Transverse colon (tissue), 4 donors: Measurements from ENCODE around the gene FAM20C.

ENCODE experiments used
- EP300 ChIP-seq: sonication (generic); formaldehyde crosslinking; IDR thresholded peaks from one replicate; pipeline ENCODE4 v1.6.1; 2017; ENCODE audit warnings: antibody characterized with exemption, low read depth
- POLR2A ChIP-seq: fragments of 450-650 bp; IDR thresholded peaks from one replicate; pipeline ENCODE4 v1.6.1; 2016; ENCODE audit warnings: antibody characterized with exemption, mild to moderate bottlenecking, moderate library complexity
- POLR2AphosphoS5 ChIP-seq, 3 donors: sonication (generic); formaldehyde crosslinking; IDR thresholded peaks; one replicate each; pipeline ENCODE4 v1.6.1; 2016; ENCODE audit warnings: antibody characterized with exemption in 3 of 3
- TF ChIP-seq, protein P1 (sequence below), 5 experiments: fragments of 200-600 bp in 3 of 5; fragments of 450-650 bp in 2 of 5; sonication (generic) in 3 of 5; IDR thresholded peaks; 1 replicate in 2 of 5; 2 replicates in 3 of 5; pipeline ENCODE4 v1.5.1; 2016 to 2017; ENCODE audit warnings: antibody characterized with exemption in 5 of 5, inconsistent platforms in 3 of 5, mild to moderate bottlenecking in 2 of 5, moderate library complexity in 1 of 5

DNA sequence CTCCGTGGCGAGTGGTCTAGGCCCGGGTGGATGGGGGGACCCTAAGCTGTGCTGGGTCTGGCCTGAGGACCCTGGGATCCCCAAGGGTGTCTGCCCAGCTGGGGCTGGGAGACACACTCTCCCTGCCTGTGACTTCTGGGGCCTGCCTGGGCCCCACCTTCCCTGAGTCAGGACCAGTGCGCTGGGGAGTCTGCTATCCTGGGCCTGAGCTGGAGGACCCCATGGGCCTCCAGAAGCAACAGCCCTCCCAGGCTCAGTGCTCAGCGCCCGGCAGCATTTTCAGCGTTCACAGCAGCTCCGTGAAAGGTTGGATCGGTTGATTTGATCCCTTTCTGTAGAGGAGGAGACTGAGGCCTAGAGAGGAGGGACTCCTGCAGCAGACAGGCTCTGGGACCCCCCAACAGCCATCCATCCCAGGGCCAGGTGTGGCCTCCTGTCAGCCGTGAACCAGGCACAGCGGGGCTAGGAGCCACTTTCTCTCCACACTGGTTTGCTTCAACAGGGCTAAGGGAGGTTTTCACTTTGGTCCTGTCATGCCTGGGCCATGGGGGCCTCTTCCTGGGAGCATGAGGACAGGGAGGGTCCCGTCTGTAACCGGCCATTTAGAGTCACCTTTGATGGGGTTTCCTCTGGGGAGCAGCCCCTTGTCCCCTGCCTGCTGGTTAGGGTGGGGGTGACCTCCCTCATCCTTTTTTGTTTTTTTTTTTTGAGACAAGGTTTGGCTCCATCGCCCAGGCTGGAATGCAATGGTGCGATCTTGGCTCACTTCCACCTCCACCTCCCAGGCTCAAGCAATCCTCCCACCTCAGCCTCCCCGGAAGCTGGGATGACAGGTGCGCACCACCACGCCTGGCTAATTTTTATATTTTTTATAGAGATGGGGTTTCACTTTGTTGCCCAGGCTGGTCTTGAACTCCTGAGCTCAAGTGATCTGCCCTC is 110.0 kb downstream of the FAM20C start:
- no peak for TF ChIP-seq POLR2A
- no peak for TF ChIP-seq EP300
- TF ChIP-seq, protein P1, sequence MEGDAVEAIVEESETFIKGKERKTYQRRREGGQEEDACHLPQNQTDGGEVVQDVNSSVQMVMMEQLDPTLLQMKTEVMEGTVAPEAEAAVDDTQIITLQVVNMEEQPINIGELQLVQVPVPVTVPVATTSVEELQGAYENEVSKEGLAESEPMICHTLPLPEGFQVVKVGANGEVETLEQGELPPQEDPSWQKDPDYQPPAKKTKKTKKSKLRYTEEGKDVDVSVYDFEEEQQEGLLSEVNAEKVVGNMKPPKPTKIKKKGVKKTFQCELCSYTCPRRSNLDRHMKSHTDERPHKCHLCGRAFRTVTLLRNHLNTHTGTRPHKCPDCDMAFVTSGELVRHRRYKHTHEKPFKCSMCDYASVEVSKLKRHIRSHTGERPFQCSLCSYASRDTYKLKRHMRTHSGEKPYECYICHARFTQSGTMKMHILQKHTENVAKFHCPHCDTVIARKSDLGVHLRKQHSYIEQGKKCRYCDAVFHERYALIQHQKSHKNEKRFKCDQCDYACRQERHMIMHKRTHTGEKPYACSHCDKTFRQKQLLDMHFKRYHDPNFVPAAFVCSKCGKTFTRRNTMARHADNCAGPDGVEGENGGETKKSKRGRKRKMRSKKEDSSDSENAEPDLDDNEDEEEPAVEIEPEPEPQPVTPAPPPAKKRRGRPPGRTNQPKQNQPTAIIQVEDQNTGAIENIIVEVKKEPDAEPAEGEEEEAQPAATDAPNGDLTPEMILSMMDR (IDR thresholded peaks at IDR 0.05), result no peak
- no peak for TF ChIP-seq POLR2AphosphoS5 (IDR thresholded peaks at IDR 0.05)
